ENCODE results near the gene EMX1. TPM values are rescaled to one million over a fixed set of nuclear protein-coding genes. Genes with fewer than 3 reads are reported as not detected.

The EMX1 gene
- total RNA-seq, 1 donor from 2014 or later: 0.43 TPM

DNA sequence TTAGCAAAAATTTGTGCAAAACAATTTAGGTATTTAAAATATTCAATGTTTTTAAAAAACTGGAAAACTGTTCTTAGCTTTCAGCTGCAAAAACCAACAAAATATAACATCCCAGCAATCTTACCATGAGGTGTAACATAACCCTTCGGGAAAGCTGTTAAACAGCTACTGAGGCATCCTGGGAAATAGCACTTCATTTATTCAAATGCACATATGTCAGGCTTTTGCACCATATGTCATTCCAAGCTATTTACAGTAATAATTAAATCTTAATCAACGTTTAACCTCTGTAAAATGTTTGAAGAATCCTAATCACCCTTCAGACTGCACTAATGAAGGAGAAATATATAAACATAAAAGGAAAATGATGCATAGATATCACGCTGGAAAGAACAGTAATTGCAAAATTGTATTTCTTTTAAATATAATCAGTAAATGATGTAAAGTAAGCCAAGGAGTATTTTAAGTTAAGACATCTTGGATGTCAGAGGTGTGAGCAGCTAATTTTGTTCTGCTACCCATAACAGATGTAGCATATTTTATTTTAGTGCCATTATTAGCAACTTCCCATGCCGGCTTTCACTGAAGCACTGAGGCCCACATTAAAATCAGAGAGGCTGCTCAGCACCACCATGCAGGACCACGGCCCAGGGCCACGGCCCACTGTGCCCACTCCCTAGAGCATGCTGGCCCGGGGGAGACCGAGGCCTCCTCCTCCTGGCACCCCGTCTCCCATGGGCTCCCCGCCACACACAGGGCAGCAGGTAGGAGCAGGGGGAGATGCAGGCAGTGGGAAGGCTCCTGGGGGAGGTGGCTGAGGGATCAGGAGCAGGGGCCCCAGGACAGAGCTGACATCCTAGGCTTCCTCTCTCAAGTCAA is 30.9 kb downstream of the EMX1 start:
- Mint-ChIP-seq H3K4me3 (no peak overlapping the region), H3K9me3 (no peaks in the 10 kb centered on the region), H3K36me3 (no peaks in the 10 kb centered on the region), H3K27me3 (ENCODE audit: insufficient read depth, low read depth) (peaks cover 4% of the 10 kb centered on the region), H3K4me1 (peaks cover 8% of the 10 kb centered on the region), H3K27ac (no peak overlapping the region)
- H3K27ac ChIP-seq: no peak overlapping the region
- H4K20me1 ChIP-seq (ENCODE audit: low read depth): no peaks in the 10 kb centered on the region
- DNase-seq (ENCODE audit: low spot score): no peak
- no peaks in the 10 kb centered on the region for H3K36me3 ChIP-seq
- H3K9me3 ChIP-seq (ENCODE audit: low read depth): no peaks in the 10 kb centered on the region
- no peak for TF ChIP-seq EZH2 (IDR thresholded peaks at IDR 0.05)
- TF ChIP-seq EZH2phosphoT487 (IDR thresholded peaks at IDR 0.05): no peak
- TF ChIP-seq, protein P1, sequence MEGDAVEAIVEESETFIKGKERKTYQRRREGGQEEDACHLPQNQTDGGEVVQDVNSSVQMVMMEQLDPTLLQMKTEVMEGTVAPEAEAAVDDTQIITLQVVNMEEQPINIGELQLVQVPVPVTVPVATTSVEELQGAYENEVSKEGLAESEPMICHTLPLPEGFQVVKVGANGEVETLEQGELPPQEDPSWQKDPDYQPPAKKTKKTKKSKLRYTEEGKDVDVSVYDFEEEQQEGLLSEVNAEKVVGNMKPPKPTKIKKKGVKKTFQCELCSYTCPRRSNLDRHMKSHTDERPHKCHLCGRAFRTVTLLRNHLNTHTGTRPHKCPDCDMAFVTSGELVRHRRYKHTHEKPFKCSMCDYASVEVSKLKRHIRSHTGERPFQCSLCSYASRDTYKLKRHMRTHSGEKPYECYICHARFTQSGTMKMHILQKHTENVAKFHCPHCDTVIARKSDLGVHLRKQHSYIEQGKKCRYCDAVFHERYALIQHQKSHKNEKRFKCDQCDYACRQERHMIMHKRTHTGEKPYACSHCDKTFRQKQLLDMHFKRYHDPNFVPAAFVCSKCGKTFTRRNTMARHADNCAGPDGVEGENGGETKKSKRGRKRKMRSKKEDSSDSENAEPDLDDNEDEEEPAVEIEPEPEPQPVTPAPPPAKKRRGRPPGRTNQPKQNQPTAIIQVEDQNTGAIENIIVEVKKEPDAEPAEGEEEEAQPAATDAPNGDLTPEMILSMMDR (IDR thresholded peaks at IDR 0.05): no peak
- no peak overlapping the region for H2AFZ ChIP-seq (replicated peaks)
- no peak overlapping the region for H3K4me3 ChIP-seq
- H3K4me2 ChIP-seq: no peak overlapping the region
- no peaks in the 10 kb centered on the region for H3F3A ChIP-seq (ENCODE audit: low read depth)
- peaks cover 15% of the 10 kb centered on the region for H3K4me1 ChIP-seq
- no peak overlapping the region for H3K9ac ChIP-seq
- H3K79me2 ChIP-seq (ENCODE audit: low read depth): no peaks in the 10 kb centered on the region
- H3K27me3 ChIP-seq: no peaks in the 10 kb centered on the region

DNA sequence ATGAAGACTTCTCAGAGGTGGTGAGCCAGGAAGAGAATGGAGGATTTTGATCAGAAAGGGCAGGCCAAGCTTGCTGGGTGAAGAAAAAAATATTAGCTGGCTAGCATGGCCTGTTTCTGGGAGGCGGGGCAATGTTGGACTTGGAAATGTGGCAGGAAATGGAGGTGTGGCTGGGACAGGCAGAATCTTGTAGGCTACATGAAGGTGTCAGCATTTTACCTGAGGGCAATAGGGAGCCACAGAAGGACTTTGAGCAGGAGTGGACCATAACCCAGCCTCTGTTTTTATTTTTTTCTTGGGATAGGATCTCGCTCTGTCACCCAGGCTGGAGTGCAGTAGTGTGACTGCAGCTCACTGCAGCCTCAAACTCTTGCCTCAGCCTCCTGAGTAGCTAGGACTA is 31.7 kb downstream of the EMX1 start:
- peaks cover 8% of the 10 kb centered on the region for H3K4me1 Mint-ChIP-seq
- Histone ChIP-seq H3K4me3 (no peak overlapping the region), H3K79me2 (ENCODE audit: low read depth) (no peaks in the 10 kb centered on the region), H3K9ac (no peak overlapping the region), H3F3A (ENCODE audit: low read depth) (no peaks in the 10 kb centered on the region), H4K20me1 (ENCODE audit: low read depth) (no peaks in the 10 kb centered on the region), H3K27ac (no peak overlapping the region), H3K4me2 (no peak overlapping the region), H3K4me1 (peaks cover 21% of the 10 kb centered on the region), H2AFZ (replicated peaks) (no peak overlapping the region), H3K27me3 (no peaks in the 10 kb centered on the region), H3K9me3 (ENCODE audit: low read depth) (no peaks in the 10 kb centered on the region), H3K36me3 (no peaks in the 10 kb centered on the region)
- no peak for TF ChIP-seq EZH2phosphoT487 (IDR thresholded peaks at IDR 0.05)
- TF ChIP-seq, protein P1 (IDR thresholded peaks at IDR 0.05): no peak
- TF ChIP-seq EZH2 (IDR thresholded peaks at IDR 0.05): no peak
- H3K27ac Mint-ChIP-seq: no peak overlapping the region
- H3K9me3 Mint-ChIP-seq: no peaks in the 10 kb centered on the region
- H3K36me3 Mint-ChIP-seq: no peaks in the 10 kb centered on the region
- no peak for DNase-seq (ENCODE audit: low spot score)
- H3K4me3 Mint-ChIP-seq: no peak overlapping the region
- H3K27me3 Mint-ChIP-seq (ENCODE audit: insufficient read depth, low read depth): peaks cover 10% of the 10 kb centered on the region

DNA sequence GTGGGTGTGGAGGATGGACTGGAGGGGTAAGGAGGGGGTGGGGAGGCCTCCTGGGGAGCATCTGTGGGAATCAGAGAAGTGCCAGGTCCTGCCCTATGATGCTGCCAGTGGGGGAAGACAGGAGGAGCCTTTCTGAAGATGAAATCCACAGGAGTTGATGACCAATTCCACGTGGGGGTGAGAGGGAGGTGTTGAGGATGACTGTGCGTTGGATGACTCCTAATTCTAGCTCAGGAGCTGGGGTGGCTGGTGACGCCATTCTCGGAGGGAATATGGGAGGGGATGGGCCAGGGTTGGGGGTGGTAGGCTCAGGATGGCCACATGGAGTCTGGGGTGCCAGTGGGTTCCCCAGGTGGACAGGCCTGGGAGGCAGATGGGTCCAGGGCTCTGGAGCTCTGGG is 32.3 kb downstream of the EMX1 start:
- TF ChIP-seq EZH2phosphoT487 (IDR thresholded peaks at IDR 0.05) (no peak), EZH2 (IDR thresholded peaks at IDR 0.05) (no peak)
- TF ChIP-seq, protein P1 (IDR thresholded peaks at IDR 0.05): no peak
- Histone ChIP-seq H2AFZ (replicated peaks) (no peak overlapping the region), H3K4me1 (peaks cover 27% of the 10 kb centered on the region), H3K4me2 (no peak overlapping the region), H3K27ac (no peak overlapping the region), H3K27me3 (no peaks in the 10 kb centered on the region), H3K36me3 (no peaks in the 10 kb centered on the region), H3K9me3 (ENCODE audit: low read depth) (no peaks in the 10 kb centered on the region), H4K20me1 (ENCODE audit: low read depth) (no peaks in the 10 kb centered on the region), H3F3A (ENCODE audit: low read depth) (peaks cover 3% of the 10 kb centered on the region), H3K79me2 (ENCODE audit: low read depth) (no peaks in the 10 kb centered on the region), H3K4me3 (no peak overlapping the region), H3K9ac (no peak overlapping the region)
- Mint-ChIP-seq H3K4me3 (no peak overlapping the region), H3K4me1 (peaks cover 8% of the 10 kb centered on the region), H3K9me3 (no peaks in the 10 kb centered on the region), H3K36me3 (no peaks in the 10 kb centered on the region), H3K27me3 (ENCODE audit: insufficient read depth, low read depth) (peaks cover 10% of the 10 kb centered on the region), H3K27ac (no peak overlapping the region)
- no peak for DNase-seq (ENCODE audit: low spot score)
